Large intestine (tissue), 3 donors: ENCODE measurements around the gene TTC7B. TPM values are rescaled to one million over a fixed set of nuclear protein-coding genes. Genes with fewer than 3 reads are reported as not detected.

Source experiments
- DNase-seq, 2 donors: peaks; one replicate each; pipeline versions ENCODE4 v3.0.0 to v3.0.0-alpha.2; 2013
- H3K27ac ChIP-seq: one replicate; pipeline ENCODE4 v1.5.1; 2013; ENCODE audit warnings: low read length
- H3K27me3 ChIP-seq: 2 replicates; pipeline ENCODE4 v1.6.1; 2013; ENCODE audit warnings: low read length; ENCODE audit not compliant: control insufficient read depth, insufficient read depth
- H3K36me3 ChIP-seq: 2 replicates; pipeline ENCODE4 v1.6.1; 2013; ENCODE audit warnings: low read length; ENCODE audit not compliant: control insufficient read depth, insufficient read depth
- H3K4me1 ChIP-seq: one replicate; pipeline ENCODE4 v1.6.1; 2013; ENCODE audit warnings: low read length; ENCODE audit not compliant: control insufficient read depth, insufficient read depth
- H3K4me3 ChIP-seq: one replicate; pipeline ENCODE4 v1.5.1; 2013; ENCODE audit warnings: low read length
- H3K9me3 ChIP-seq: one replicate; pipeline ENCODE4 v1.6.1; 2013; ENCODE audit warnings: mild to moderate bottlenecking, low read depth, low read length, moderate library complexity; ENCODE audit not compliant: control insufficient read depth
- WGBS: methylation state at CpG from one replicate; pipeline ENCODE4 v1.1.5; 2013; ENCODE audit warnings: low lambda C conversion rate; ENCODE audit not compliant: insufficient coverage; 5-methylcytosine and 5-hydroxymethylcytosine counted together
- polyA plus RNA-seq: library from polyadenylated mRNA; unstranded; fragments of 120-200 nt; gene quantifications from one replicate; pipeline ENCODE4 v1.2.1, GENCODE V29; 2013

TTC7B gene
- polyA plus RNA-seq, 1 donor, result 12.2 TPM

GRCh38 chr14:90777830-90778485 lies 38.3 kb downstream of the TTC7B start:
- Histone ChIP-seq H3K27ac (peak overlapping the region; percentile 12), H3K4me1 (peaks cover 5% of the 10 kb centered on the region), H3K27me3 (no peaks in the 10 kb centered on the region), H3K9me3 (no peaks in the 10 kb centered on the region), H3K36me3 (peaks cover 7% of the 10 kb centered on the region), H3K4me3 (no peak overlapping the region)
- no CpG with 5 or more reads among the region's 11 CpGs for WGBS
- DNase-seq, result peak in 1 of 2 donors; percentile 22

- Histone ChIP-seq H3K4me1 (peaks cover 5% of the 10 kb centered on the region), H3K27ac (peak overlapping the region; percentile 12), H3K4me3 (no peak overlapping the region), H3K9me3 (no peaks in the 10 kb centered on the region), H3K36me3 (peaks cover 7% of the 10 kb centered on the region), H3K27me3 (no peaks in the 10 kb centered on the region)
- WGBS, result no CpG with 5 or more reads among the region's 2 CpGs
- DNase-seq, result no peak
Measured at GRCh38 chr14:90777358-90777757, 38.9 kb downstream of the TTC7B start.

- Histone ChIP-seq H3K4me3 (no peak overlapping the region), H3K36me3 (peaks cover 7% of the 10 kb centered on the region), H3K27ac (peak overlapping the region; percentile 21), H3K9me3 (no peaks in the 10 kb centered on the region), H3K4me1 (peaks cover 5% of the 10 kb centered on the region), H3K27me3 (no peaks in the 10 kb centered on the region)
- no peak for DNase-seq
- WGBS, result no CpG with 5 or more reads among the region's 4 CpGs
Measured at GRCh38 chr14:90775441-90775840, 40.8 kb downstream of the TTC7B start.

GRCh38 chr14:90774316-90774715 lies 41.9 kb downstream of the TTC7B start:
- no peaks in the 10 kb centered on the region for H3K9me3 ChIP-seq
- H3K36me3 ChIP-seq, result peaks cover 5% of the 10 kb centered on the region
- H3K4me3 ChIP-seq, result no peak overlapping the region
- peaks cover 5% of the 10 kb centered on the region for H3K4me1 ChIP-seq
- DNase-seq, result no peak
- WGBS, result no CpG with 5 or more reads among the region's 5 CpGs
- no peak overlapping the region for H3K27ac ChIP-seq
- H3K27me3 ChIP-seq, result no peaks in the 10 kb centered on the region

- Histone ChIP-seq H3K27me3 (no peaks in the 10 kb centered on the region), H3K4me3 (no peak overlapping the region), H3K36me3 (peaks cover 5% of the 10 kb centered on the region), H3K27ac (no peak overlapping the region), H3K4me1 (peaks cover 5% of the 10 kb centered on the region), H3K9me3 (no peaks in the 10 kb centered on the region)
- WGBS, result 100% methylated on average over 1 of the region's 4 CpGs
- DNase-seq, result no peak
Measured at GRCh38 chr14:90773705-90774104, 42.5 kb downstream of the TTC7B start.

GRCh38 chr14:90773196-90773486 lies 43.1 kb downstream of the TTC7B start:
- DNase-seq, result no peak
- no peaks in the 10 kb centered on the region for H3K27me3 ChIP-seq
- H3K27ac ChIP-seq, result no peak overlapping the region
- H3K9me3 ChIP-seq, result peaks cover 2% of the 10 kb centered on the region
- H3K4me3 ChIP-seq, result no peak overlapping the region
- peaks cover 5% of the 10 kb centered on the region for H3K4me1 ChIP-seq
- H3K36me3 ChIP-seq, result peaks cover 5% of the 10 kb centered on the region
- no CpG with 5 or more reads among the region's 1 CpG for WGBS

GRCh38 chr14:90767899-90768298 lies 48.3 kb downstream of the TTC7B start:
- peaks cover 2% of the 10 kb centered on the region for H3K36me3 ChIP-seq

GRCh38 chr14:90760591-90761316 lies 55.5 kb downstream of the TTC7B start:
- no peak overlapping the region for H3K27ac ChIP-seq
- no peaks in the 10 kb centered on the region for H3K36me3 ChIP-seq
- no CpG with 5 or more reads among the region's 4 CpGs for WGBS
- no peak overlapping the region for H3K4me3 ChIP-seq
- DNase-seq, result no peak
- peaks cover 12% of the 10 kb centered on the region for H3K4me1 ChIP-seq
- H3K9me3 ChIP-seq, result no peaks in the 10 kb centered on the region
- H3K27me3 ChIP-seq, result no peaks in the 10 kb centered on the region

More at GRCh38 chr14:90767899-90768298, 48.3 kb downstream of the TTC7B start:
- Histone ChIP-seq H3K9me3 (peaks cover 4% of the 10 kb centered on the region), H3K27me3 (no peaks in the 10 kb centered on the region), H3K4me3 (no peak overlapping the region), H3K27ac (no peak overlapping the region), H3K4me1 (no peaks in the 10 kb centered on the region)
- no peak for DNase-seq

- no peak for DNase-seq
- Histone ChIP-seq H3K27ac (no peak overlapping the region), H3K27me3 (no peaks in the 10 kb centered on the region), H3K4me3 (no peak overlapping the region), H3K36me3 (no peaks in the 10 kb centered on the region), H3K9me3 (no peaks in the 10 kb centered on the region), H3K4me1 (peaks cover 12% of the 10 kb centered on the region)
- 90% methylated on average over 2 of the region's 4 CpGs for WGBS
Measured at GRCh38 chr14:90760078-90760444, 56.2 kb downstream of the TTC7B start.

GRCh38 chr14:90759370-90760077 lies 56.7 kb downstream of the TTC7B start:
- no peaks in the 10 kb centered on the region for H3K9me3 ChIP-seq
- peaks cover 12% of the 10 kb centered on the region for H3K4me1 ChIP-seq
- no peak overlapping the region for H3K4me3 ChIP-seq
- no peaks in the 10 kb centered on the region for H3K36me3 ChIP-seq
- 80% methylated on average over 1 of the region's 7 CpGs for WGBS
- H3K27ac ChIP-seq, result no peak overlapping the region
- DNase-seq, result no peak
- no peaks in the 10 kb centered on the region for H3K27me3 ChIP-seq
